SK-N-SH (cell line): ENCODE data around the gene CASK. TPM values are rescaled to one million over a fixed set of nuclear protein-coding genes. Genes with fewer than 3 reads are reported as not detected.

Source experiments
- CTCF ChIA-PET: fragments of 300-600, 350-600 bp; formaldehyde crosslinking; extraction: SDS; loops from one replicate; lab custom pipeline; 2021; lab: Yijun Ruan, JAX
- POLR2A ChIA-PET: fragments of 350-600 bp; sonication (Branson Sonifier 250); formaldehyde crosslinking; extraction: SDS; loops from one replicate; lab custom pipeline; 2020; ENCODE audit warnings: antibody characterized with exemption, inconsistent platforms; lab: Yijun Ruan, JAX
- DNase-seq: peaks from one replicate; pipeline ENCODE4 v3.0.0; 2012
- H2AFZ ChIP-seq: fragments of 200-600 bp; sonication (generic); 2 replicates; pipeline ENCODE4 v1.8.1; 2016; ENCODE audit warnings: antibody characterized with exemption, mild to moderate bottlenecking, low read depth
- H3F3A ChIP-seq: fragments of 200-600 bp; sonication (generic); replicated peaks from 2 replicates; pipeline ENCODE3; 2016; ENCODE audit warnings: antibody characterized with exemption, mild to moderate bottlenecking; ENCODE audit not compliant: insufficient read depth
- H3K27ac ChIP-seq, 2 experiments: fragments of 200-500 bp in 1 of 2; fragments of 200-600 bp in 1 of 2; sonication (Bioruptor generic) in 1 of 2; sonication (generic), shearing (Covaris generic) in 1 of 2; 2 replicates each; pipeline versions ENCODE4 v1.5.1 to v1.6.1; 2014 to 2016; ENCODE audit warnings: low read depth in 2 of 2, inconsistent platforms in 1 of 2, low read length in 1 of 2, mild to moderate bottlenecking in 1 of 2, mixed read lengths in 1 of 2
- H3K27me3 ChIP-seq: fragments of 200-600 bp; sonication (generic), shearing (Covaris generic); 2 replicates; pipeline ENCODE4 v1.6.1; 2016; ENCODE audit warnings: mixed run types; ENCODE audit not compliant: insufficient read depth
- H3K36me3 ChIP-seq, 2 experiments: fragments of 200-500 bp in 1 of 2; fragments of 200-600 bp in 1 of 2; sonication (Bioruptor generic) in 1 of 2; sonication (generic) in 1 of 2; replicated peaks in 1 of 2; 2 replicates each; pipeline versions ENCODE3 to v1.5.1; 2014 to 2016; ENCODE audit warnings: low read length in 1 of 2, mild to moderate bottlenecking in 1 of 2; ENCODE audit not compliant: insufficient read depth in 2 of 2, control insufficient read depth in 1 of 2
- H3K4me1 ChIP-seq, 2 experiments: fragments of 200-500 bp in 1 of 2; fragments of 200-600 bp in 1 of 2; sonication (Bioruptor generic) in 1 of 2; sonication (generic), shearing (Covaris generic) in 1 of 2; 2 replicates each; pipeline versions ENCODE4 v1.5.1 to v1.6.1; 2014 to 2016; ENCODE audit warnings: low read depth in 1 of 2, low read length in 1 of 2, mixed run types in 1 of 2; ENCODE audit not compliant: insufficient read depth in 2 of 2, control insufficient read depth in 1 of 2
- H3K4me2 ChIP-seq: fragments of 200-600 bp; sonication (generic), shearing (Covaris generic); 2 replicates; pipeline ENCODE4 v1.6.1; 2017; ENCODE audit warnings: mixed run types
- H3K4me3 ChIP-seq, 2 experiments: fragments of 200-500 bp in 1 of 2; fragments of 200-600 bp in 1 of 2; sonication (Bioruptor generic) in 1 of 2; sonication (generic), shearing (Covaris generic) in 1 of 2; 2 replicates each; pipeline versions ENCODE4 v1.5.1 to v1.8.1; 2014 to 2016; ENCODE audit warnings: low read depth in 2 of 2, inconsistent platforms in 1 of 2, low read length in 1 of 2, mild to moderate bottlenecking in 1 of 2, mixed read lengths in 1 of 2, moderate library complexity in 1 of 2
- H3K79me2 ChIP-seq: fragments of 200-600 bp; sonication (generic); 2 replicates; pipeline ENCODE4 v1.8.1; 2017; ENCODE audit warnings: mild to moderate bottlenecking; ENCODE audit not compliant: insufficient read depth
- H3K9ac ChIP-seq: fragments of 200-600 bp; sonication (generic); 2 replicates; pipeline ENCODE4 v1.6.1; 2017; ENCODE audit warnings: mixed run types
- H3K9me2 ChIP-seq: fragments of 200-600 bp; sonication (generic); 2 replicates; pipeline ENCODE4 v1.6.1; 2017; ENCODE audit warnings: mixed run types
- H3K9me3 ChIP-seq: fragments of 200-600 bp; sonication (generic); 2 replicates; pipeline ENCODE4 v1.6.1; 2017; ENCODE audit warnings: mixed run types, mild to moderate bottlenecking, moderate library complexity
- H4K20me1 ChIP-seq: fragments of 200-600 bp; sonication (generic); 2 replicates; pipeline ENCODE4 v1.6.1; 2017; ENCODE audit warnings: mild to moderate bottlenecking, mixed run types; ENCODE audit not compliant: insufficient read depth
- ELF1 ChIP-seq: IDR thresholded peaks from 2 replicates; pipeline ENCODE4 v1.4.0; 2012
- FOXM1 ChIP-seq: IDR thresholded peaks from 2 replicates; pipeline ENCODE4 v1.4.0; 2012; ENCODE audit warnings: low read depth, mild to moderate bottlenecking
- MEF2A ChIP-seq: IDR thresholded peaks from 2 replicates; pipeline ENCODE4 v1.4.0; 2012; ENCODE audit warnings: low read depth, borderline replicate concordance
- MXI1 ChIP-seq: IDR thresholded peaks from 2 replicates; pipeline ENCODE4 v1.6.1; 2012; ENCODE audit warnings: mild to moderate bottlenecking, low read depth, low read length, improper control_type of control experiment
- SMC3 ChIP-seq: IDR thresholded peaks from 2 replicates; pipeline ENCODE4 v1.6.1; 2012; ENCODE audit warnings: low read depth, low read length, improper control_type of control experiment
- ZBTB33 ChIP-seq: IDR thresholded peaks from 2 replicates; pipeline ENCODE4 v1.4.0; 2012; ENCODE audit warnings: low read depth, borderline replicate concordance
- WGBS: methylation state at CpG from one replicate; pipeline ENCODE4 v1.1.6; 2017; ENCODE audit warnings: low lambda C conversion rate; 5-methylcytosine and 5-hydroxymethylcytosine counted together
- polyA plus RNA-seq, 3 experiments: library from polyadenylated mRNA; depleted of rRNA; stranded (reverse); fragments of >200 nt; gene quantifications; 2 replicates each; pipeline ENCODE4 v1.2.3, GENCODE V29; 2012
- TF ChIP-seq, protein P1 (sequence below): IDR thresholded peaks from 2 replicates; pipeline ENCODE4 v1.6.1; 2012; ENCODE audit warnings: mild to moderate bottlenecking, low read depth, low read length, moderate library complexity

Gene CASK
- polyA plus RNA-seq, 1 of the 3 experiments (the other 2 are of a cell fraction) = 7.0 TPM

GRCh38 chrX:41881166-41881565, 42.2 kb downstream of the CASK start (continued):
- TF ChIP-seq ZBTB33 = no peak
- TF ChIP-seq FOXM1 = no peak
- no peak for TF ChIP-seq MEF2A
- no peak for TF ChIP-seq MXI1

DNA sequence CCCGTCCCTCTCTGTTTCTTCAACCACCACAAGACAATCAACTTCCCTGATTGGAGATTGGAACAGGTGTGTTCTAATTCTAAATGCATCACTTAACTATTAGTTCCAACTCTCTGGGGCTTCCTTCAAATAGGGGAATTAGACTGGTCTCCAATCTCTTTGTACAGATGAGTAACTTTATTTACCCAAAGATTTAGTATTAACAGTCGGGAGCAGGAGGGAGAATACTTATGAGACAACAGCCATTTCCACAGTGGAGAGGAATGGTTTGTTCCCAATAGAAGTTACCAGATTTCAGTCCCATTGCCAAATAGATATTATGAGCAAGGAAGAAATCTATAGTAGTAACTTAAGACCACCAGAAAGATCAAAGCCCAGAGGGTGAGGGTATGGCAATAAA, 46.2 kb downstream of the CASK start:
- Histone ChIP-seq H3K27me3 (no peaks in the 10 kb centered on the region), H3K9me3 (no peaks in the 10 kb centered on the region), H3K4me2 (no peak overlapping the region), H3K4me1 (no peaks in the 10 kb centered on the region), H3K4me3 (no peak overlapping the region), H2AFZ (no peak overlapping the region), H3F3A (no peaks in the 10 kb centered on the region), H3K36me3 (no peaks in the 10 kb centered on the region), H4K20me1 (no peaks in the 10 kb centered on the region), H3K79me2 (no peaks in the 10 kb centered on the region), H3K27ac (no peak overlapping the region), H3K9ac (no peak overlapping the region), H3K9me2 (no peaks in the 10 kb centered on the region)
- CTCF ChIA-PET = no interaction called here
- DNase-seq = no peak
- POLR2A ChIA-PET = no interaction called here
- TF ChIP-seq ZBTB33 = no peak
- no peak for TF ChIP-seq ELF1
- TF ChIP-seq, protein P1, sequence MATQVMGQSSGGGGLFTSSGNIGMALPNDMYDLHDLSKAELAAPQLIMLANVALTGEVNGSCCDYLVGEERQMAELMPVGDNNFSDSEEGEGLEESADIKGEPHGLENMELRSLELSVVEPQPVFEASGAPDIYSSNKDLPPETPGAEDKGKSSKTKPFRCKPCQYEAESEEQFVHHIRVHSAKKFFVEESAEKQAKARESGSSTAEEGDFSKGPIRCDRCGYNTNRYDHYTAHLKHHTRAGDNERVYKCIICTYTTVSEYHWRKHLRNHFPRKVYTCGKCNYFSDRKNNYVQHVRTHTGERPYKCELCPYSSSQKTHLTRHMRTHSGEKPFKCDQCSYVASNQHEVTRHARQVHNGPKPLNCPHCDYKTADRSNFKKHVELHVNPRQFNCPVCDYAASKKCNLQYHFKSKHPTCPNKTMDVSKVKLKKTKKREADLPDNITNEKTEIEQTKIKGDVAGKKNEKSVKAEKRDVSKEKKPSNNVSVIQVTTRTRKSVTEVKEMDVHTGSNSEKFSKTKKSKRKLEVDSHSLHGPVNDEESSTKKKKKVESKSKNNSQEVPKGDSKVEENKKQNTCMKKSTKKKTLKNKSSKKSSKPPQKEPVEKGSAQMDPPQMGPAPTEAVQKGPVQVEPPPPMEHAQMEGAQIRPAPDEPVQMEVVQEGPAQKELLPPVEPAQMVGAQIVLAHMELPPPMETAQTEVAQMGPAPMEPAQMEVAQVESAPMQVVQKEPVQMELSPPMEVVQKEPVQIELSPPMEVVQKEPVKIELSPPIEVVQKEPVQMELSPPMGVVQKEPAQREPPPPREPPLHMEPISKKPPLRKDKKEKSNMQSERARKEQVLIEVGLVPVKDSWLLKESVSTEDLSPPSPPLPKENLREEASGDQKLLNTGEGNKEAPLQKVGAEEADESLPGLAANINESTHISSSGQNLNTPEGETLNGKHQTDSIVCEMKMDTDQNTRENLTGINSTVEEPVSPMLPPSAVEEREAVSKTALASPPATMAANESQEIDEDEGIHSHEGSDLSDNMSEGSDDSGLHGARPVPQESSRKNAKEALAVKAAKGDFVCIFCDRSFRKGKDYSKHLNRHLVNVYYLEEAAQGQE = no peak
- 44% methylated on average over 2 of the region's 2 CpGs for WGBS

- no peak for TF ChIP-seq SMC3
- Histone ChIP-seq H3K4me3 (no peak overlapping the region), H4K20me1 (no peaks in the 10 kb centered on the region), H3K9me2 (no peaks in the 10 kb centered on the region), H2AFZ (no peak overlapping the region), H3K27ac (no peak overlapping the region), H3K4me1 (no peaks in the 10 kb centered on the region), H3K4me2 (no peak overlapping the region), H3K27me3 (no peaks in the 10 kb centered on the region), H3K9me3 (no peaks in the 10 kb centered on the region), H3K36me3 (no peaks in the 10 kb centered on the region), H3F3A (no peaks in the 10 kb centered on the region), H3K9ac (no peak overlapping the region), H3K79me2 (no peaks in the 10 kb centered on the region)
- WGBS = 38% methylated on average over 1 of the region's 1 CpG
- POLR2A ChIA-PET = no interaction called here
- CTCF ChIA-PET = no interaction called here
- DNase-seq = no peak
Measured at GRCh38 chrX:41875142-41875541, 48.2 kb downstream of the CASK start.
